DMS153 (cell line): ENCODE measurements around the gene SERGEF.

Experiments
- DNase-seq: peaks from one replicate; lab custom pipeline; 2025; lab: John Stamatoyannopoulos, UW

SERGEF gene

DNA sequence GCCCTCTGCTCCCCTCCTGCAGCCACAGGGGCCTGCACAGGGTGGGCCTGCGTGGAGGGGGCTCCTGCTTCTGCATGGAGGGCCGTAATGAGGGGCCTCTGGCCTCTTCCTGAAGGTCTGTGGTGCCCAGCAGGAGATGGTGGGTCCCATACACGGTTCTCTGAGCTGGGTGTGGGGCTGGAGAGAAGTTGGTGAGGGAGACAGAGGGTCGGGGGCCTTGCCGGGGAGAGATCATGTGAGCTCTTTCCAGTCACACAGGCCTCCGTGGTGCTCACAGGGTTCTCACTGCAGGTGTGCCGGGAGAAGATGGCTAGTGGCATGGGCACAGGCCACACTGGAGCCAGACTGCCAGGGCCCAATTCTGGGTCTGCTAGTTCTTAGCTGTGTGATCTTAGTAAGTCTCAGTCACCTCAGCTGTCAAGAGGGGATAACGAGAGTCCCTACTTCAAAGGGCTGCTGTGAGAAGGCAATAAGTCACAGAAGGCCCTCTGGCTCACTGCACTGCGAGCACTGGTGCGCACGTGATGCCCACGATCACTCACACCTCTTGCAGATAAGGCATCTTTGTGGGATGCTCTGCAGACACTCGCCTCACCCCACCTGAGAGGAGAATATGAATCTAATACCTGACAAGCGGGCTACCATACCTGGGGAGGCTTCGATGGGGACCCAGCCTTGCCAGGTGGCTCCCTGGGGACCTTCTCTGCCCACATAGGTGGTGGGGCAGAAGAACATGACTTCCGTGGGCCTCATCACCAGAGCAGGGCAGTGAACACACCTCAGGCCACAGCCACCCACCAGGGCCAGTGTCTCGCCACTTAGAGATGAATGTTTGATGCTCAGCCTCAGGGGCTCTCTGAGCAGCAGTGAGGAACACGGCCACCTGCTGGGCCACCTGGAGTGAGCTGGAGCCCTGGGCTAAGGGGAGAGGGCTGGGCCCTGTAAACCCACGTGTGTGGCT is 263.8 kb downstream of the SERGEF start:
- DNase-seq: no peak

DNA sequence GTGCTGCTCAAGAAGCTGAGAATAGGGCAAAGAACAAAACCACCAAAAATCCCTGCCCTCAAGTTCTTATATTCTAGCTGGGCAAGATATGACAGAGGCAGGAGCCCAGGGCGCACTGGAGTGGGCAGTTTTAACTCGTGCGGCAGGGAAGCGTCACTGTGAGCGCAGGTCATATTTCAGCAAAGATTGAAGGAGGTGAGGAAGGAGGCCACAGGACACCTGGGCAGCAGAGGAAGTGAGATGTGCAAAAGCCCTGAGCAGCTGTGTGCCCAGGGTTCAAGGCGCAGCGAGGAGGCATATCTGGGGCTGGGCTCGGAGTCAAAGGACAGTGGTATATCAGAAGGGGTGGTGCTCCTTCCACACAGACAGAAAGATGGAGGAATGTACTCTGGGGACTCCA is 264.8 kb downstream of the SERGEF start:
- DNase-seq: no peak

DNA sequence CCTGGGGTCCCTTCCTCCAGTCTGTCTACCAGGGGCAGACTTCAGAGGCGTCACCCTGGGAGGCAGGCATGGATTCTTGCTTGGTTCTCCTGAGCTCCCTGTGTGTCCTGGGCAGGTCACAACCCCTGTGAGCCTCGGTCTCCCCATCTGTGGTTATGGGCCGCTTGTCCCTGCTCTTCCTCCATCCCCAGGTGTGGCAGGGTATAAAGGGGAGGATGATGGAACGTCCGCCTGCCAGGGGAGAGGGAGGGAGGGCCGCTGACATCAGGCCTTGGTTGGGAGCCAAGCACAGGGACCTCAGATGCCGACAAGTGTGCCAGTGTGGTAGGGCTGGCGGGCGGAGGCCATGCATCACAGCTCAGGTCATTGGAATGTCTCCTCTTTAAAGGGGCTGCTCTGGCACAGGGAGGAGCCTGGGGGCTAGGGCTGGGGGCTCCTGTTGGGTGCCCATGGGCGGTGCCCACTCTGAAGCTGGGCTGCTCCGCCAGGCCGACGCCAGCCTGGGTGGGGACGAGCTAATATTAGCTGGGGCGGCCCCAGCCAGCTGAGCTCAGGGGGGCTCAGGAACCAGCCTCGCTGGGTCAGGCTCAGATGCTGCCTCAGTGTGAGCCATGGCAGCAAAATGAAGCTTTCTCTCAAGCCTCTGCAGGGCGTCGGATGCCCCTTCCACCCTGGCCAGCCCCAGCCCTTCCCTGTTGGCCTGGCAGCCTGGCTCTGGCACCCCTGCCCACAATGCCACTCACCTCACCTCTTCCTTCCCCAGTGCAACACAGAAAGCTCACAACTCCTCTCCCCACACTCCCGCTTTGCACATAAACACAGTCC is 265.5 kb downstream of the SERGEF start:
- DNase-seq: no peak

DNA sequence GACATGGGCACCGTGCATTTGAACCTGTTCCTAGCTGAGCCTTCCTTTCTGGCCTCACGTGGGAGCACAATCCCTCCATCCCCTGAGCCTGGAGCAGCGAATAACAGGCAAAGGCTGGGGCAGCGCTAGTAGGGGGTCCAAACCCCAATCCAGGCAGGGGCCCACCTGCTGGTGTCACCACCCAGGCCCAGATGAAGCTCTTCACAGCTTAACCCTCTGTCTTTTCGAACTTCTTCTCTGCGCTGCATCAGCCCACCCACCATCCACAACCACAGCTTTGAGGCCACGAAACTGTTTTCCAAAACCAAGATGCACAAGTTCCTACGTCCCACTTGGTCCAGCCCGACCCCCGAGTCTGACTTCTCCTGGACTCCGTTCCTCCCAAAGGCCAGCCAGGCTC is 266.8 kb downstream of the SERGEF start:
- DNase-seq: no peak

DNA sequence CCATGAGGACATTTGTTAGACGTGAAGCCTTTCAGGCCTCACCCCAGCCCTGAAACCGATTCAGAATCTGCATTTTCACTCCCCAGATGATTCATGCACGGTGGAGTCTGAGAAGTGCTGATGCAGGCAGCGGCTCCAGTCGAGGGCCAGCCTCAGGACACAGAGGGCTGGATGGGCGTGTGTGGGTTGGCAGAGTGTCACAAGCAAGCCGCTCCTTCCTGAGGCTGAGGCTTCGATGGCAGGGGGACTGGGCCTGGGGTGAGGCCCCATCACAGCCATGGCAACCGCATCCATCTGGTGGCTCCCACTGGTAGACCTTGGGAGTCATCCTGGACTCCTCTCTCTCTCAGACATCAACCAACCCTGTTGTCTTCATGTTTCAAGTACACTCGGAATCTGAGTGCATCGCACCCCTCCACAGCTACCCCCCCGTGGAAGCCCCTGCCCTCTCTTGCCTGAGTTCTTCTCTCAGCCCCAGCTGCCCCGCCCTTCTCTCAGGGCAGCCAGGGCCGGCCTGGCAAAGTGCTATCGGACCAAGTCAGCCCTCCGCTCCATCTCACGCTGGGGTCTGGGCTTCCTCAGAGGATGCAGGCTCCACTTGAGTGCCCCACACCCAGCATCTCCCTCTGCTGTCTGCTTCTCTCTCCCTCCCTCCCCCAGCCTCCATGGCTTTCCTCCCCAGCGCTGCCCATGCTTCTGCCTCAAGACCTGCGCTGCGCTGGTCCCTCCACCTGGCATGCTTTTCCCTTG is 267.6 kb downstream of the SERGEF start:
- no peak for DNase-seq

DNA sequence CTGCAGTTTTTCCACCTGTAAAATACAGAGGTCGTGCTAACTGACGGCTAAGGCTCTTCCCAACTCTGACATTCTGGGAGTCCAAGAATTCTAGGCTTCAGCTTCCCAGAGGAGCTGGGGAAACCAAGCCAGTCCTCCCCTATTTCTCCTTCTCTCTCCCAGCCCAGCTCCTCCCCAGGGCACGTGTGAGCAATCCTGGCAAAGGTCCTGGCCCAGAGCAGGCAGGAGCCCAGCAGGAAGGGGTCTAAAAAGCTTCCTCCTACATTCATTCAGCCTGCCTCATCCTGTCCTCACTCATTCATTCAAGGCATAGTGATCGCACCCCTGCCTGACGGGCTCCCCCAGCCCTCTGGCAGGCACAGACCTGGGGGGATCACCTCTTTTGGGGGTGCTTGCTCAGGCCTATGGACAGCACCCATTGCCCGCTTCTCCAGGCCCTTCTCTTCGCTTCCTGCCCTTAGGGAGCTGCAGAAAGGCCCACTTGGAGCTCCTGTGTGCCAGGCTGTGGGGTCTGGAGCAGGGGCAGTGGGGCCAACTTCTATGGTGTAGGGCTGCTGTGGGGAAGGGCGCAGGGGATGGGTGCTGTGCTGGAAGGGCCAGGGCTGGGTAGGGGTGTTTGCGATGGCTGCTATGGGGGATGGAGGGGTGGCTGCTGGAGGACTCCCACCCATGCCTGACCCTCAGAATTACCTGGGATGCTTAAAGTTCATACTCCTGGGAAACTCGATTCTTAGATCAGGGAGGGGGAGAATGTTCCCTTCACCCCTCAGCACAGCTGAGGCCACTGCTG is 268.5 kb downstream of the SERGEF start:
- no peak for DNase-seq

DNA sequence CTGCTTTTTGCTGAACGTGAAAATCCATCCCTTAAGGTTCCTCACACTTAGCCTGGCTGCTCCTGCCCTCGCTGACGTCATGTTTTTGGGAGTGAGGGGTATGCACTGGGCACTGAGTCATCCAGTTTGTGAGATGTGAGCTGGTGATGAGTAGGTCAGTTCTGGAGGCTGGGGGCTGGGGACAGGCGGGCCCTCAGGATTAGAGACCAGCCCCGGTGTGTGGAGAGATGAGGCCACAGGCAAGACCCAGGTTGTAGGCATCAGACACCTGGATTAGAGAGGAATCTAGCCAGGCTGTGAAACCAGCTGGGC is 269.1 kb downstream of the SERGEF start:
- DNase-seq: no peak

DNA sequence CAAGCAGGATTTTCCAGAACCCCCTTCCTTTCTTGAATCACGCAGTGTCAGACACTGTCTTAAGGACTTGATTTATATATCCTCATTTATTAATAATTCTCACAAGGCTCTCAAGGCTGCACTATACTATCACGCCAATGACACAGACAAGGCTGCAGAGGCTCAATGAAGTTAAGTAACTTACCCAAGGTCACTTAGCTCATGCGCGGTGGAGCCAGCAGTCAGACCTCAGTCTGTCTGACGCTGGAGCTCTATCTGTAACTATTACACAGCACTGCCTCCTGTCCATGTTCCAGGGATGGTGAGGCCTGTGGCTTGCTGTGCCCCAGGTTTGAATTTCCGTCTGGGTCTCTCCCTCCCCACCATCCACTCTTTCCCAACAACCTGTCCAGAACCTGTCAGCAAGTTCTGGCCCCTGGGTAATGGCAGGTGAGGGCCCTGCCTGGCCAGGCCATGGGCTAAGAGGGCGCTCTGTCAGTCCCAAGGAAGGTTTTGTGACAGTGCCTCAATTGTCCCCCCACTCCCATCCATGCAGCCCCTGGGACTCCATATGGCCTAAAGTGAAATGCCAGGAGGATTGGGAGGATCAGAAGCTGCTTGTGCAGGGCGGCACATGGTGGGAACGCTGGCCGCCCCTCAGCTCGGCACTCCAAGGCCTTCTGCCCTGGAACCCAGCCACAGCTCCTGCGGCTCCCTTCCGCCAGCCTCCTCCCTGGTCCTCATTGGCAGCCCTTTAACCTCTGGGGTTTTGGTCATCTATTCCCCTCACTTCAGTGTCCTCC is 269.6 kb downstream of the SERGEF start:
- no peak for DNase-seq

DNA sequence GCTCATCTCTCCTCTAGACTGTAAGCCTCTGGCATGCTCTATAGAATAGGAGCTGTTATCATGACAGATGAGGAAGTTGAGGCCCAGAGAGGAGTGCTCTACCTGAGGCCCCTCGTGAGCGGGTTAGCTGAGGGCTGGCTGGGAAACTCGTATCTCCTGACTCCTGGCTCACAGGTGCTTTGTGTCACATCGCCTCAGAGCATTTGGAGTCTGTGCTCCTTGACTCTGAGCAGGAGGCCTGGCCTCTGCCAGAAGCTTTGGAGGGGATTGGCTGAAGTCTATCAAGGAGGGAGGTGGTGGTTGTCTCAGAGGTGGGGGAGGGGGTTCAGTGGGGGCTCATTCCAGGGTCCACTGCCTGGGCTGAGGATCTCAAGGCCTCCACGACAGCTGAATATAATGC is 270.8 kb downstream of the SERGEF start:
- no peak for DNase-seq

DNA sequence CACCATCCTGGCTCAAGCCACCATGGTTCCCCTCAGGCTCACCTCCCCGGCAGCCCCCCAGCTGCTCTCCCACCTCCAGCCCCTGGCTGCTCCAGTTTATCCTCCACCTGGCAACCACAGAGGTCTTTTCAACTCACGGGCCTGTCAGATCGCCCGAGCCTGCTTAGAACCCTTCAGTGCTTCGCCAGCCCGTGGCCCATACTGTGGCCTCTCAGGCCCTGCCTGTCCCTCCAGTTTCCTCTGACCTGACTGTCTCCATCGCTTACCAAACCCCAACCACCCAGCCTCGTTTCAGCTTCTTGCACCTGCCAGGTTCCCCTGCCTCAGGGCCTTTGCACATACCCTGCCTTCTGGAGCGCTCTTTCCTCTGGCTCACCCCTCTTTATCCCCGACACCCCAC is 271.4 kb downstream of the SERGEF start:
- DNase-seq: no peak

DNA sequence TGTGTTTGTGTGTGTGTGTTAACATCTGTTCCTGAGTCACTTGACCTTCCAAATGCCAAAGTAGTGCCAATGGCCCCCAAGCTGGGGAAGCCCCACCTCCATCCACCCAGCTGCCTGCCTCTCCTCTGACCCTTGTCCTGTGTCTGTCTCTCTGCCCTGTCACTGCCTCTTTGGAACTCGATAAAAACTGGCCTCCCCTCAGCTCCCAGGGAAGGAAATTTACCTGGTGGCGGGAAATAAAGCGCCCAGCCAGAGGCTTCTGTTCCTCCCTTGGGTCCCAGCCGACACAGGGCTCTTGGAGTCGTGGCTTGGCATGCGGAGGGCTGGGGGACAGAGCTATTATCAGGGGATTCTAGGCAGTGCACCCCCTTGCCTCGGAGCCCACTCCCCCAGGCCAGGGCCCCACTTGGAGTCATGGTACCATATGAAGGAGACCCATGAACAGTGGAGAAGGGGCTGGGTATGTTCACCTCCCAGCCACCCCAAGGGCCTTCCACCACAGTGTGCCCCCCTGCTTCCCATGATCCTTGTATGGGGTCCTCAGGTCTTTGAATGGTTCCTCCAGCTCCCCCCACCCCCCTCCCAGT is 272.1 kb downstream of the SERGEF start:
- no peak for DNase-seq

DNA sequence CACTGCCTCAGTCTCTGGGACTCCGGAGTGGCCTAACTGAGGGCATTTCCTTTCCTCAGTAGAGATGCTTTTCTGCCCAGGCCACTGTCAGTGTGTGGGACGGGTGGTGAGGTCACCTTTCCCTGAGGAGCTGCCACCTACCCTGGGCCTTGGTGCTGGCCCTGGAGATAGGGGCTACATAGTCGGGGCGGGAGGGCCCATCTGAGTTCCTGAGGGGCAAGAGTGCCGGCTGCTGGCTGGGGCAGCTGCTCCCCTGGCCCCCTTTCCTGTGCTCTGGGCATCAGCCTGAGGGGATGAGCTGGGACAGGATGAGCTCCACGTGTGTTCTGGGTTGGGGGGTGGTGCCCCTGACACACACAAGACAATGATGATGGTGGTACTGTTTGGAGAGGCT is 272.9 kb downstream of the SERGEF start:
- no peak for DNase-seq

DNA sequence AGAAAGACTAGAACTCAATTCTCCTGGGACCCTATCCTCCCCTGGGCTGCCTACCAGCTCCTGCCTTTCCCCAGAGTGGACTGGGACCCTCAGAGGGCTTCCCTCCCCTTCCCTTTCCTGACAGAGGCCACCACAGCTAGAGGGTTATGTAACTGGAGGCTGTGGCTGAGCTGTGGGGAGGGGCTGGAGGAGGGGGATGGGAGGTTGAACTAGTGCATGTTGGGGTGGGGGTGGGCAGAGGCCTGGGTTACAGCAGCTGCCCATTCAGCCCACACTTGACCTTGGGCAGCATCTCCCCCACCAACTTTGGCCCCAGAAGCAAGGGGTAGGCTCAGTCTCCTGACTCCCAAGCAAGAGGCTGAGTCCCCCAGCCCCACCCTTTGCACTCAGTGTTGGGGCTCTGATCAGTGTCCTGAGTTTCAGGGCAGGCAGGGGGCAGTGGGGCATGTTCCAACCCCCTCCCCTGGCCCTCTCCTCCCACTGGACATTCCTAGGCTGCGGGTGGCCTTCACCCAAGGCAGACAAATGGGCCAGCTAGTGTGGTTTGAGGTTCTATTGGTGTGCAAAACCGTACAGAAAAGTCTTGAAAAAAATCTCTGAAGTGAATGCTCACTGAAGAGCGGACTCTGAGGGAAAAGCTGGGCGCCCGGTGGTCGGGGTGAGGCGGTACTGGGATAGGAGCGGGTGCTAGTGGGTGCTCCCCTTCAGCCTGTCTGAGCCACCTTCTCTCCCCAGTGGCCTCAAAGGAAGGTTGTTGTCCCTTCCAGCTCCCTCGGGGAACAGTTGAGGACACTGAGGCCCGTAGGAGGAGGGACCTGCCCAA is 274.5 kb downstream of the SERGEF start:
- DNase-seq: no peak
